Esophagus squamous epithelium (tissue), 4 donors: ENCODE results near the gene TAS1R1.

Experiments
- POLR2A ChIP-seq, 4 donors: fragments of 450-650 bp; IDR thresholded peaks; one replicate each; pipeline ENCODE4 v1.6.1; 2017; ENCODE audit warnings: antibody characterized with exemption in 4 of 4, mild to moderate bottlenecking in 4 of 4, moderate library complexity in 3 of 4
- TF ChIP-seq, protein P1 (sequence below), 6 experiments: fragments of 450-650 bp in 4 of 6; fragments of 200-600 bp in 2 of 6; sonication (generic) in 2 of 6; IDR thresholded peaks; one replicate each; pipeline ENCODE4 v1.5.1; 2016 to 2019; ENCODE audit warnings: antibody characterized with exemption in 6 of 6, mild to moderate bottlenecking in 4 of 6, moderate library complexity in 4 of 6

DNA sequence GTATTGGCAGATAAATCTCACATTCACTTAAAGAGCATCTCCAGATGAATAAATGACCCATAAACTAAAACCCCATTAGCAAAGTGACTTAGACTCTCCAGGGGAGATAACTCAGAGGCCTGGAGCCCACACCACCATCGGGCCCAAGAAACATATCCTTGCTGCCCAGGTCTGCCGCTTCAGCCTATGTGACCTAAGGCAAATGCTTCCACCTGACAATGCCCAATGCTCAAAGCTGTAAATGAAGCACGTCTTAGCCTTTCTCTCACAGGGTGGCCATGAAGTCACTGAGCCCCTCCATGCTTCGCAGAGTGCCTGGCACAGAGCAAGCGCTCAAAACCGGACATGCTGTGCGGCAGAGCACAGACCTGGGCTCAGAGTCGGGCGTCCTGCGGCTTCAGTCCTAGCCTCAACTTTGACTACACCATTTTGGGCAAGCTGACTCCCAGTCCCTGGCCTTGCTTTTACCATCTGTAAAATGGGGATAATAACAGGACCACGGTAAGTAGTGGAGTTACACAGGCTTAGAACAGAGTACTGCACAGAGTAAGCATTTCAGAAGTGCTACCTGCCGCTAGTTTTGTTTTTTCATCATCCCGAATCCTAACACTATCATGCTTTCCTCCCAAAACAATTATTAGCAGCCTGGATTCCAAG, 24.5 kb upstream of the TAS1R1 start:
- TF ChIP-seq, protein P1, sequence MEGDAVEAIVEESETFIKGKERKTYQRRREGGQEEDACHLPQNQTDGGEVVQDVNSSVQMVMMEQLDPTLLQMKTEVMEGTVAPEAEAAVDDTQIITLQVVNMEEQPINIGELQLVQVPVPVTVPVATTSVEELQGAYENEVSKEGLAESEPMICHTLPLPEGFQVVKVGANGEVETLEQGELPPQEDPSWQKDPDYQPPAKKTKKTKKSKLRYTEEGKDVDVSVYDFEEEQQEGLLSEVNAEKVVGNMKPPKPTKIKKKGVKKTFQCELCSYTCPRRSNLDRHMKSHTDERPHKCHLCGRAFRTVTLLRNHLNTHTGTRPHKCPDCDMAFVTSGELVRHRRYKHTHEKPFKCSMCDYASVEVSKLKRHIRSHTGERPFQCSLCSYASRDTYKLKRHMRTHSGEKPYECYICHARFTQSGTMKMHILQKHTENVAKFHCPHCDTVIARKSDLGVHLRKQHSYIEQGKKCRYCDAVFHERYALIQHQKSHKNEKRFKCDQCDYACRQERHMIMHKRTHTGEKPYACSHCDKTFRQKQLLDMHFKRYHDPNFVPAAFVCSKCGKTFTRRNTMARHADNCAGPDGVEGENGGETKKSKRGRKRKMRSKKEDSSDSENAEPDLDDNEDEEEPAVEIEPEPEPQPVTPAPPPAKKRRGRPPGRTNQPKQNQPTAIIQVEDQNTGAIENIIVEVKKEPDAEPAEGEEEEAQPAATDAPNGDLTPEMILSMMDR (IDR thresholded peaks at IDR 0.05), result no peak
- no peak for TF ChIP-seq POLR2A (IDR thresholded peaks at IDR 0.05)
